Esophagus muscularis mucosa (tissue), 4 donors: ENCODE results near the gene POLDIP3. TPM values are rescaled to one million over a fixed set of nuclear protein-coding genes. Genes with fewer than 3 reads are reported as not detected.
"Not testable (repeated sequence)": the region's sequence is repeated elsewhere in the genome, so short reads cannot be mapped to it uniquely, and the experiment has no call there.

Experiments used
- DNase-seq: peaks from one replicate; pipeline ENCODE4 v3.0.0-alpha.2; 2017; ENCODE audit errors: extremely low spot score
- H3K27ac ChIP-seq, 4 donors: fragments of 200-600 bp; sonication (generic); replicated peaks in 1 of 4; 1 replicate in 3 of 4; 2 replicates in 1 of 4; pipeline ENCODE4 v1.5.1; 2016 to 2019; ENCODE audit warnings: mild to moderate bottlenecking in 1 of 4
- H3K27me3 ChIP-seq, 4 donors: fragments of 200-600 bp; sonication (generic); one replicate each; pipeline versions ENCODE4 v1.5.1 to v1.6.0; 2016 to 2019
- H3K36me3 ChIP-seq, 4 donors: fragments of 200-600 bp; sonication (generic); one replicate each; pipeline ENCODE4 v1.5.1; 2016 to 2019
- H3K4me1 ChIP-seq, 4 donors: fragments of 200-600 bp; sonication (generic); one replicate each; pipeline ENCODE4 v1.5.1; 2016 to 2019
- H3K4me3 ChIP-seq, 4 donors: fragments of 200-600 bp; sonication (generic); 1 replicate in 2 of 4; 2 replicates in 2 of 4; pipeline ENCODE4 v1.5.1; 2016 to 2019; ENCODE audit warnings: mild to moderate bottlenecking in 4 of 4, moderate library complexity in 1 of 4
- H3K9me3 ChIP-seq, 4 donors: fragments of 200-600 bp; sonication (generic); 1 replicate in 3 of 4; 2 replicates in 1 of 4; pipeline ENCODE4 v1.5.1; 2016 to 2019
- EP300 ChIP-seq: sonication (generic); formaldehyde crosslinking; IDR thresholded peaks from one replicate; pipeline ENCODE4 v1.6.1; 2017; ENCODE audit warnings: antibody characterized with exemption
- POLR2A ChIP-seq: fragments of 450-650 bp; IDR thresholded peaks from one replicate; pipeline ENCODE4 v1.6.1; 2017; ENCODE audit warnings: antibody characterized with exemption, moderate library complexity, mild to moderate bottlenecking, low read depth
- POLR2AphosphoS5 ChIP-seq, 2 donors: sonication (generic); formaldehyde crosslinking; IDR thresholded peaks; one replicate each; pipeline ENCODE4 v1.6.1; 2017; ENCODE audit warnings: antibody characterized with exemption in 2 of 2
- WGBS: methylation state at CpG from one replicate; pipeline ENCODE4 v1.1.5; 2018; 5-methylcytosine and 5-hydroxymethylcytosine counted together
- intact Hi-C: fragments of 100-400 bp; cut with DNase I; formaldehyde crosslinking; loops from one replicate; pipeline ENCODE4 v1.15.1; 2023
- total RNA-seq, 4 donors: library from RNA; depleted of rRNA; stranded (reverse); fragments of >200 nt; gene quantifications; one replicate each; pipeline versions ENCODE4 v1.1.0 to v1.2.1, GENCODE V29; 2016
- TF ChIP-seq, protein P1 (sequence below), 3 experiments: fragments of 200-600 bp in 2 of 3; fragments of 450-650 bp in 1 of 3; sonication (generic) in 2 of 3; IDR thresholded peaks; one replicate each; pipeline ENCODE4 v1.5.1; 2017 to 2019; ENCODE audit warnings: antibody characterized with exemption in 3 of 3, mild to moderate bottlenecking in 2 of 3, moderate library complexity in 1 of 3

The POLDIP3 gene
- total RNA-seq, 4 donors from 2014 or later, result 30.6 to 47.6 (median 39.6) TPM

DNA sequence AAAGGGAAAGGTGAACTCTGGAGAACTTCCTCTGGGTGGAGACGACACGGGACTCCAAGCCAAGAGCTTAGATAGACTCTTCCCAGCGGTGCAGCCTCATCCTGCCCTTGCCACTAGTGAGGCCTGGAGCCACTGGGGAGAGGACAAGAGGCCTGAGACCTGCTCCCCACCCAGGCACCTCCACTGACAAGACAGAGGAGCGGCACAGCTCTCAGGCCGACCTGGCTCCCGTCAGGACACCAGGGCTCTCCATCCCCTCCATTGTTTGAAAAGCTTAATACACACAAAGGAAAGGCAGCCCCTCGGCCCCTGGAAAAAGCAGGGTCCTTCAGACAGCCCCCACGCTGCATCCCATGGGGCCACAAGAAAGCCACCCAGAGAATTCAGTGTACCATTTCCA is 29.6 kb downstream of the POLDIP3 start:
- no peak overlapping the region for H3K27ac ChIP-seq
- intact Hi-C loops, result no loop called here
- no peaks in the 10 kb centered on the region for H3K9me3 ChIP-seq
- peaks cover 6 to 17% (median 12%) of the 10 kb centered on the region in 4 donors for H3K4me1 ChIP-seq
- no peak for DNase-seq
- H3K4me3 ChIP-seq, result no peak overlapping the region
- WGBS, result 73% methylated on average over 8 of the region's 8 CpGs
- TF ChIP-seq POLR2AphosphoS5 (IDR thresholded peaks at IDR 0.05) (no peak), POLR2A (no peak), EP300 (no peak)
- TF ChIP-seq, protein P1, sequence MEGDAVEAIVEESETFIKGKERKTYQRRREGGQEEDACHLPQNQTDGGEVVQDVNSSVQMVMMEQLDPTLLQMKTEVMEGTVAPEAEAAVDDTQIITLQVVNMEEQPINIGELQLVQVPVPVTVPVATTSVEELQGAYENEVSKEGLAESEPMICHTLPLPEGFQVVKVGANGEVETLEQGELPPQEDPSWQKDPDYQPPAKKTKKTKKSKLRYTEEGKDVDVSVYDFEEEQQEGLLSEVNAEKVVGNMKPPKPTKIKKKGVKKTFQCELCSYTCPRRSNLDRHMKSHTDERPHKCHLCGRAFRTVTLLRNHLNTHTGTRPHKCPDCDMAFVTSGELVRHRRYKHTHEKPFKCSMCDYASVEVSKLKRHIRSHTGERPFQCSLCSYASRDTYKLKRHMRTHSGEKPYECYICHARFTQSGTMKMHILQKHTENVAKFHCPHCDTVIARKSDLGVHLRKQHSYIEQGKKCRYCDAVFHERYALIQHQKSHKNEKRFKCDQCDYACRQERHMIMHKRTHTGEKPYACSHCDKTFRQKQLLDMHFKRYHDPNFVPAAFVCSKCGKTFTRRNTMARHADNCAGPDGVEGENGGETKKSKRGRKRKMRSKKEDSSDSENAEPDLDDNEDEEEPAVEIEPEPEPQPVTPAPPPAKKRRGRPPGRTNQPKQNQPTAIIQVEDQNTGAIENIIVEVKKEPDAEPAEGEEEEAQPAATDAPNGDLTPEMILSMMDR (IDR thresholded peaks at IDR 0.05), result no peak
- H3K36me3 ChIP-seq, result peaks cover 43 to 74% (median 65%) of the 10 kb centered on the region in 4 donors
- H3K27me3 ChIP-seq, result no peaks in the 10 kb centered on the region

GRCh38 chr22:42584364-42584940 is 30.2 kb downstream of the POLDIP3 start:
- H3K4me3 ChIP-seq, result no peak overlapping the region
- H3K36me3 ChIP-seq, result peaks cover 43 to 74% (median 65%) of the 10 kb centered on the region in 4 donors
- 91% methylated on average over 4 of the region's 4 CpGs for WGBS
- DNase-seq, result no peak
- peaks cover 6 to 17% (median 13%) of the 10 kb centered on the region in 4 donors for H3K4me1 ChIP-seq
- no peaks in the 10 kb centered on the region for H3K9me3 ChIP-seq
- no peak overlapping the region for H3K27ac ChIP-seq
- TF ChIP-seq POLR2A, result no peak
- no peaks in the 10 kb centered on the region for H3K27me3 ChIP-seq
- intact Hi-C loops, result no loop called here

DNA sequence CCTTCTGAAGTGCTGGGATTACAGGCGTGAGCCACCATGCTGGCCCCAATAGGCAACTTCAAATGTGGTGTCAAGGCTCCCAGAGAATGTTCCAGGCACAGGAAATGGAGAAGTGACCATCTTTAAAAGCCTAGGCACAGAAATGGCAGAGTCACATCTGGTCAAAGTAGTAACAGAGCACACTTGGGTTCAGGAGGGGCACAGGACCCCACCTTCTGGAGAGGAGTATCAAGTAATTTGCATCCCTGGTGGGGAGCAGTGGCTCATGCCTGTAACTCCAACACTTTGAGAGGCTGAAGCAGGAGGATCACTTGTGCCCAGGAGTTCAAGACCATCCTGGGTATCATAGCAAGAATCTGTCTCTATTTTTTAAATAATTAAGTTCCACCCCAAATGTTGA is 31.7 kb downstream of the POLDIP3 start:
- DNase-seq, result no peak
- H3K4me1 ChIP-seq, result peaks cover 6 to 17% (median 13%) of the 10 kb centered on the region in 4 donors
- no peak overlapping the region for H3K4me3 ChIP-seq
- H3K9me3 ChIP-seq, result no peaks in the 10 kb centered on the region
- H3K27ac ChIP-seq, result no peak overlapping the region
- H3K36me3 ChIP-seq, result peaks cover 41 to 72% (median 63%) of the 10 kb centered on the region in 4 donors
- intact Hi-C loops, result no loop called here
- WGBS, result 82% methylated on average over 1 of the region's 1 CpG
- no peak for TF ChIP-seq POLR2AphosphoS5 (IDR thresholded peaks at IDR 0.05)
- TF ChIP-seq POLR2A, result no peak
- TF ChIP-seq, protein P1 (IDR thresholded peaks at IDR 0.05), result no peak
- TF ChIP-seq EP300, result no peak
- no peaks in the 10 kb centered on the region for H3K27me3 ChIP-seq

- Histone ChIP-seq H3K4me1 (peaks cover 6 to 17% (median 13%) of the 10 kb centered on the region in 4 donors), H3K9me3 (no peaks in the 10 kb centered on the region), H3K36me3 (peaks cover 31 to 72% (median 62%) of the 10 kb centered on the region in 4 donors), H3K4me3 (peak overlapping the region; percentile 68 to 93 (median 74)), H3K27ac (peak overlapping the region; percentile 48 to 77 (median 68)), H3K27me3 (no peaks in the 10 kb centered on the region)
- DNase-seq, result peak; percentile 96
- no peak for TF ChIP-seq POLR2A
- TF ChIP-seq POLR2AphosphoS5 (IDR thresholded peaks at IDR 0.05), result peak; percentile 52 to 77
- intact Hi-C loops, result no loop called here
- 9% methylated on average over 48 of the region's 64 CpGs for WGBS
Observed at GRCh38 chr22:42581762-42582716, 32.6 kb downstream of the POLDIP3 start.

DNA sequence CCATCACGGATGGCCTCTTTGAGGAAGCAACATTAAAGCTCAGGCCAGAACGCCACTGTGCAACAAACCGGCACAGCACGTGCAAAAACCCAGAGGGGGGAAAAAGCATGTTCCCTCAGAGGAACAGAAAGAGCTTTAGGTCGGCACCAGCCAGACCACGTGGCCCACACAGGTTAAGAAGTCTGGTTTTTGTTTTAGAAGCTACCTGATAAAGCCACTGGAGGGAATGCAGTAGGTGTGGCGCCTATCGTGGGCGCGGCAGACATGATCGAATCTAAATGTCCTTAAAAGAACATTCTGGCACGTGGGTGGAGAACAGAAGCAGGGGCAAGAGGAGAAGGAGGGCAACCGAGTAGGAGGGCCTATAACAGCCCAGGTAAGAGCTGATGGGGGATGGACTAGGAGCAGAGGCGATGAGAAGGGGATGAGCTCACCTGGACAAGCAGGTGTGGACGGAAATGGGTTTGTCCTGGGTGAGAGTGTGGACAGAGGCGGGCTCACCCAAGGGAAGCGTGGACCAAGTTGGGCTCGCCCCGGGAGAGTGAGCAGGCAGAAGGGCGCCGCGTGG is 33.4 kb downstream of the POLDIP3 start:
- peak overlapping the region; percentile 68 to 93 (median 74) for H3K4me3 ChIP-seq
- peak overlapping the region; percentile 48 to 77 (median 68) for H3K27ac ChIP-seq
- 0% methylated on average over 11 of the region's 22 CpGs for WGBS
- intact Hi-C loops, DNase-seq, H3K27me3 ChIP-seq, H3K9me3 ChIP-seq: not testable (repeated sequence)
- peaks cover 6 to 17% (median 13%) of the 10 kb centered on the region in 4 donors for H3K4me1 ChIP-seq
- peaks cover 24 to 70% (median 58%) of the 10 kb centered on the region in 4 donors for H3K36me3 ChIP-seq

- WGBS, result 86% methylated on average over 1 of the region's 4 CpGs
- peaks cover 11 to 66% (median 50%) of the 10 kb centered on the region in 4 donors for H3K36me3 ChIP-seq
- intact Hi-C loops, result not testable (repeated sequence)
Observed at GRCh38 chr22:42580040-42580439, 34.6 kb downstream of the POLDIP3 start.

More at GRCh38 chr22:42580040-42580439, 34.6 kb downstream of the POLDIP3 start:
- H3K4me3 ChIP-seq, H3K27me3 ChIP-seq, H3K9me3 ChIP-seq, H3K27ac ChIP-seq, DNase-seq: not testable (repeated sequence)
- peaks cover 6 to 17% (median 13%) of the 10 kb centered on the region in 4 donors for H3K4me1 ChIP-seq
